Measurements from ENCODE around the gene IL4I1. TPM values are rescaled to one million over a fixed set of nuclear protein-coding genes. Genes with fewer than 3 reads are reported as not detected.

IL4I1 gene
- total and polyA plus RNA-seq, 2 donors (not counting 1 experiment from before 2014, with no cell fraction given), result 0.48 to 3.1 TPM

DNA sequence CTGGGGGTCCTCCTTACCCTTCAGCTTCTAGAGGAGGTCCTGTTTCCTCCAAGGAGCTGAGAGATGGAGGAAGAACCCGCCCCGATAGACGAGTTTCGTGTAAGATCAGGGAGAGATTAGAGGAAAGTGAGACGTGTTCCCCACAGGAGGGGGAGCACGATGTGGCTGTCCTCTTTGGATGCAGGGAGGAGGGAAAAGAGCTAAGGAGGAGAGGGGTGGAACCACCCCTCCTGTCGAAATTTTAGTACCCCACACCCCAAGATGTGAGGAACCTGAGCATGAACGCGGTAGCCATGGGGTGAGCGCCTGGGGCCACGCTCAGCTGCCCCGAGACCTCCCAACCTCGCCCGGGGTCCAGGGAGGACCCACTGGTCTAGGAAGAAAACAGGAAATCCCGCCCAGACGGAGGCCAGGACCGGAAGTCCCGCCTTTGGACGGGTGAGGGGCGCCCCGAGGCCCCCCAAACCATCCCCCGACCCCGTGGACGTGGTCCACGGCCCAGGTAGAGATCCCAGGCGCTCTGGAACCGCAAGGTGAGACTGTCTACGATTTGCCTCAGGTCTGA lies 20.7 kb downstream of the IL4I1 start:
- H3K27me3 ChIP-seq (replicated peaks in 1 of 4; ENCODE audit: control extremely low read depth in 1 of 4, control insufficient read depth in 3 of 4, insufficient read depth in 4 of 4, low read length in 3 of 4), result no peaks in the 10 kb centered on the region
- Mint-ChIP-seq H3K4me3 (no peak overlapping the region), H3K27me3 (no peaks in the 10 kb centered on the region), H3K27ac (no peak overlapping the region), H3K4me1 (peaks cover 25% of the 10 kb centered on the region), H3K9me3 (ENCODE audit: insufficient read depth) (no peaks in the 10 kb centered on the region)
- H3K27ac ChIP-seq (ENCODE audit: low read length in 2 of 2), result peak overlapping the region; percentile 94 to 98
- H3K4me3 ChIP-seq (ENCODE audit: control extremely low read depth in 1 of 5, extremely low read depth in 1 of 5, insufficient read depth in 1 of 5, low read depth in 2 of 5, low read length in 4 of 5), result peak overlapping the region; percentile 80 to 96 (median 95)
- H3K9me3 ChIP-seq (ENCODE audit: control extremely low read depth in 1 of 3, control insufficient read depth in 2 of 3, insufficient read depth in 1 of 3, low read length in 2 of 3), result no peaks in the 10 kb centered on the region
- H3K4me2 ChIP-seq (replicated peaks; ENCODE audit: low read depth, low read length, poor library complexity, severe bottlenecking), result peak overlapping the region; percentile 93
- peak overlapping the region; percentile 83 for H2AFZ ChIP-seq (ENCODE audit: insufficient read depth, low read depth, low read length, poor library complexity, severe bottlenecking)
- ATAC-seq (ENCODE audit: low read depth), result no peak
- no peak for TF ChIP-seq EZH2 (IDR thresholded peaks at IDR 0.05; ENCODE audit: borderline replicate concordance, insufficient read depth, low read depth, low read length, poor library complexity, severe bottlenecking)
- TF ChIP-seq, protein P1, sequence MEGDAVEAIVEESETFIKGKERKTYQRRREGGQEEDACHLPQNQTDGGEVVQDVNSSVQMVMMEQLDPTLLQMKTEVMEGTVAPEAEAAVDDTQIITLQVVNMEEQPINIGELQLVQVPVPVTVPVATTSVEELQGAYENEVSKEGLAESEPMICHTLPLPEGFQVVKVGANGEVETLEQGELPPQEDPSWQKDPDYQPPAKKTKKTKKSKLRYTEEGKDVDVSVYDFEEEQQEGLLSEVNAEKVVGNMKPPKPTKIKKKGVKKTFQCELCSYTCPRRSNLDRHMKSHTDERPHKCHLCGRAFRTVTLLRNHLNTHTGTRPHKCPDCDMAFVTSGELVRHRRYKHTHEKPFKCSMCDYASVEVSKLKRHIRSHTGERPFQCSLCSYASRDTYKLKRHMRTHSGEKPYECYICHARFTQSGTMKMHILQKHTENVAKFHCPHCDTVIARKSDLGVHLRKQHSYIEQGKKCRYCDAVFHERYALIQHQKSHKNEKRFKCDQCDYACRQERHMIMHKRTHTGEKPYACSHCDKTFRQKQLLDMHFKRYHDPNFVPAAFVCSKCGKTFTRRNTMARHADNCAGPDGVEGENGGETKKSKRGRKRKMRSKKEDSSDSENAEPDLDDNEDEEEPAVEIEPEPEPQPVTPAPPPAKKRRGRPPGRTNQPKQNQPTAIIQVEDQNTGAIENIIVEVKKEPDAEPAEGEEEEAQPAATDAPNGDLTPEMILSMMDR (IDR thresholded peaks at IDR 0.05), result no peak
- under 1% methylated on average over 26 of the region's 28 CpGs for WGBS (ENCODE audit: insufficient coverage)
- peak overlapping the region; percentile 99 for H3K9ac ChIP-seq (ENCODE audit: low read length)
- H3K4me1 ChIP-seq (ENCODE audit: control insufficient read depth in 2 of 2, insufficient read depth in 2 of 2, low read length in 2 of 2), result peaks cover 12 to 20% of the 10 kb centered on the region in 2 donors
- intact Hi-C loops (cut with micrococcal nuclease), result loop anchor here (1.0 to 2.0 kb wide), 5 partner anchors 25 to 1003 kb away; partner anchors contain the start of genes PPP1R15A, PRR12, PTOV1 and SNRNP70
- ChIA-PET CTCF (interaction anchor here (0.6 to 1.5 kb wide), 3 partner anchors 26 to 108 kb away, joined by 3 to 4 read pairs (median 3); no protein-coding TSS in a partner anchor), POLR2A (interaction anchor here (0.6 to 2.6 kb wide), 16 partner anchors 9 to 1257 kb away, joined by 3 to 30 read pairs (median 6); partner anchors contain the start of genes AP2A1, ATF5, FUZ and NUP62)
- peaks cover 29% of the 10 kb centered on the region for H4K20me1 ChIP-seq (ENCODE audit: control insufficient read depth, insufficient read depth, low read length, poor library complexity, severe bottlenecking)
- DNase-seq, result peak; percentile 60
- peaks cover 36% of the 10 kb centered on the region for H3K79me2 ChIP-seq (ENCODE audit: control insufficient read depth, insufficient read depth, low read length)
- H3K36me3 ChIP-seq (replicated peaks in 1 of 2; ENCODE audit: control extremely low read depth in 1 of 2, control insufficient read depth in 1 of 2, extremely low read depth in 1 of 2, insufficient read depth in 2 of 2, low read length in 1 of 2), result peaks cover 0 to 23% of the 10 kb centered on the region in 2 experiments

DNA sequence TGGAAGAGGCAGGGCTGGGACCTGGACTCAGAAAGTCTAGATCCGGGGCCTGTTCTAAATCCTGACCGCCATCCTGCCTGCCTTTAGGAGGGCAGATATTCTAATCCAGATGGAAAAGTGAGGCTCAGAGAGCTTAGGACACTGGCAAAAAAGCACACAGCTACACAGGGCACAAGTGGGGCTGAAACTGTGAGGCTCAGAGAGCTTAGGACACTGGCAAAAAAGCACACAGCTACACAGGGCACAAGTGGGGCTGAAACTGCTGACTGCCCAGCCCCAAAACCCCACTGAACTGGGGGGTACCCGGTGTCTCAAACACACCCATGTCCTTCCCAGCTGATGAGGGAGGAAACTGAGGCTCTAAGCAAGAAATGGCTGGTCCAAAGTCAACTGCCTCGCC lies 21.5 kb downstream of the IL4I1 start:
- intact Hi-C loops (cut with micrococcal nuclease), result no loop called here
- peaks cover 36% of the 10 kb centered on the region for H3K79me2 ChIP-seq (ENCODE audit: control insufficient read depth, insufficient read depth, low read length)
- DNase-seq, result no peak
- ChIA-PET CTCF (no interaction called here), POLR2A (interaction anchor here (0.6 to 2.6 kb wide), 5 partner anchors 10 to 235 kb away, joined by 3 to 23 read pairs (median 4); partner anchors contain the start of genes PRMT1, PTOV1 and RRAS)
- H3K4me1 Mint-ChIP-seq, result peaks cover 29% of the 10 kb centered on the region
- H3K9me3 Mint-ChIP-seq (ENCODE audit: insufficient read depth), result no peaks in the 10 kb centered on the region
- H3K27me3 ChIP-seq (replicated peaks in 1 of 4; ENCODE audit: control extremely low read depth in 1 of 4, control insufficient read depth in 3 of 4, insufficient read depth in 4 of 4, low read length in 3 of 4), result no peaks in the 10 kb centered on the region
- ATAC-seq (ENCODE audit: low read depth), result no peak
- peaks cover 19 to 28% of the 10 kb centered on the region in 2 donors for H3K4me1 ChIP-seq (ENCODE audit: control insufficient read depth in 2 of 2, insufficient read depth in 2 of 2, low read length in 2 of 2)
- H3K9ac ChIP-seq (ENCODE audit: low read length), result no peak overlapping the region
- H3K9me3 ChIP-seq (ENCODE audit: control extremely low read depth in 1 of 3, control insufficient read depth in 2 of 3, insufficient read depth in 1 of 3, low read length in 2 of 3), result no peaks in the 10 kb centered on the region
- peak overlapping the region; percentile 93 for H3K4me2 ChIP-seq (replicated peaks; ENCODE audit: low read depth, low read length, poor library complexity, severe bottlenecking)
- no peak overlapping the region for H3K27ac Mint-ChIP-seq
- peaks cover 0 to 16% of the 10 kb centered on the region in 2 experiments for H3K36me3 ChIP-seq (replicated peaks in 1 of 2; ENCODE audit: control extremely low read depth in 1 of 2, control insufficient read depth in 1 of 2, extremely low read depth in 1 of 2, insufficient read depth in 2 of 2, low read length in 1 of 2)
- no peak overlapping the region for H3K27ac ChIP-seq (ENCODE audit: low read length in 2 of 2)
- 90% methylated on average over 3 of the region's 4 CpGs for WGBS (ENCODE audit: insufficient coverage)
- H3K4me3 ChIP-seq (ENCODE audit: control extremely low read depth in 1 of 5, extremely low read depth in 1 of 5, insufficient read depth in 1 of 5, low read depth in 2 of 5, low read length in 4 of 5), result no peak overlapping the region
- TF ChIP-seq, protein P1 (IDR thresholded peaks at IDR 0.05), result no peak
- TF ChIP-seq EZH2 (IDR thresholded peaks at IDR 0.05; ENCODE audit: borderline replicate concordance, insufficient read depth, low read depth, low read length, poor library complexity, severe bottlenecking), result no peak
- no peak overlapping the region for H3K4me3 Mint-ChIP-seq
- peaks cover 22% of the 10 kb centered on the region for H4K20me1 ChIP-seq (ENCODE audit: control insufficient read depth, insufficient read depth, low read length, poor library complexity, severe bottlenecking)
- no peaks in the 10 kb centered on the region for H3K27me3 Mint-ChIP-seq
- H2AFZ ChIP-seq (ENCODE audit: insufficient read depth, low read depth, low read length, poor library complexity, severe bottlenecking), result no peak overlapping the region

Measured in B cell (primary cell).